ENCODE data around the gene ABCG1. TPM values are rescaled to one million over a fixed set of nuclear protein-coding genes. Genes with fewer than 3 reads are reported as not detected.

The ABCG1 gene
- total RNA-seq, 4 donors from 2014 or later: 33.0 to 68.5 (median 40.8) TPM

- TF ChIP-seq, protein P1, sequence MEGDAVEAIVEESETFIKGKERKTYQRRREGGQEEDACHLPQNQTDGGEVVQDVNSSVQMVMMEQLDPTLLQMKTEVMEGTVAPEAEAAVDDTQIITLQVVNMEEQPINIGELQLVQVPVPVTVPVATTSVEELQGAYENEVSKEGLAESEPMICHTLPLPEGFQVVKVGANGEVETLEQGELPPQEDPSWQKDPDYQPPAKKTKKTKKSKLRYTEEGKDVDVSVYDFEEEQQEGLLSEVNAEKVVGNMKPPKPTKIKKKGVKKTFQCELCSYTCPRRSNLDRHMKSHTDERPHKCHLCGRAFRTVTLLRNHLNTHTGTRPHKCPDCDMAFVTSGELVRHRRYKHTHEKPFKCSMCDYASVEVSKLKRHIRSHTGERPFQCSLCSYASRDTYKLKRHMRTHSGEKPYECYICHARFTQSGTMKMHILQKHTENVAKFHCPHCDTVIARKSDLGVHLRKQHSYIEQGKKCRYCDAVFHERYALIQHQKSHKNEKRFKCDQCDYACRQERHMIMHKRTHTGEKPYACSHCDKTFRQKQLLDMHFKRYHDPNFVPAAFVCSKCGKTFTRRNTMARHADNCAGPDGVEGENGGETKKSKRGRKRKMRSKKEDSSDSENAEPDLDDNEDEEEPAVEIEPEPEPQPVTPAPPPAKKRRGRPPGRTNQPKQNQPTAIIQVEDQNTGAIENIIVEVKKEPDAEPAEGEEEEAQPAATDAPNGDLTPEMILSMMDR (IDR thresholded peaks at IDR 0.05): no peak
- no peak for TF ChIP-seq POLR2A (IDR thresholded peaks at IDR 0.05)
- no peaks in the 10 kb centered on the region for H3K9me3 ChIP-seq
- H3K36me3 ChIP-seq: peaks cover 0 to 4% (median 0%) of the 10 kb centered on the region in 3 donors
- H3K4me1 ChIP-seq: no peaks in the 10 kb centered on the region
- no peak overlapping the region for H3K4me3 ChIP-seq
- H3K27ac ChIP-seq: peak overlapping the region in 1 of 4 donors; percentile 4
- no peaks in the 10 kb centered on the region for H3K27me3 ChIP-seq
- DNase-seq: peak in 1 of 3 donors; percentile 48
Observed at GRCh38 chr21:42301371-42302075, 82.6 kb downstream of the ABCG1 start.

- DNase-seq: peak in 1 of 3 donors; percentile 40
- no peak for TF ChIP-seq POLR2A (IDR thresholded peaks at IDR 0.05)
- TF ChIP-seq, protein P1 (IDR thresholded peaks at IDR 0.05): no peak
- Histone ChIP-seq H3K4me3 (no peak overlapping the region), H3K9me3 (no peaks in the 10 kb centered on the region), H3K27ac (no peak overlapping the region), H3K4me1 (no peaks in the 10 kb centered on the region), H3K36me3 (peaks cover 0 to 4% (median 0%) of the 10 kb centered on the region in 3 donors), H3K27me3 (no peaks in the 10 kb centered on the region)
Observed at GRCh38 chr21:42302076-42302650, 83.2 kb downstream of the ABCG1 start.

DNA sequence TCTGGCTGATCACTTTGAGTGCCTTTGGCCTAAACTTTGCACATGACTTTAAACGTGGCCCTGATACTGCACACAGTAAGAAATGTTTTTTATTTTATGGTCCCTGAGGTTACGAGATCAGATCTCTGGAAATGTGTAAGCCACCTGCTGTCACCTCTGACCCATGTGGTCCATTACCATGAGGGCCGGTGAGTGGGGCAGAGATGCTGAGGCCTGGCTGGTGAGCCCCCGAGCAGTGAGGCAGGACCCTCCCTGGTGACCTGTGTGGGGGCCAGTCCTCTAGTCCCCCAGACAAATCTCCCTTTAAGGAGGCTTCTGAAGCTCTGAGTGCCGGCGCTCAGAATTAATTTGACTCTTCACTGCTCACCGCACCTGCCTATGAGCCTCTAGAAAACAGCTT, 83.9 kb downstream of the ABCG1 start:
- Histone ChIP-seq H3K36me3 (no peaks in the 10 kb centered on the region), H3K27ac (no peak overlapping the region), H3K4me3 (no peak overlapping the region), H3K9me3 (no peaks in the 10 kb centered on the region), H3K4me1 (no peaks in the 10 kb centered on the region), H3K27me3 (no peaks in the 10 kb centered on the region)
- TF ChIP-seq, protein P1 (IDR thresholded peaks at IDR 0.05): no peak
- no peak for TF ChIP-seq POLR2A (IDR thresholded peaks at IDR 0.05)
- peak in 1 of 3 donors; percentile 22 for DNase-seq

DNA sequence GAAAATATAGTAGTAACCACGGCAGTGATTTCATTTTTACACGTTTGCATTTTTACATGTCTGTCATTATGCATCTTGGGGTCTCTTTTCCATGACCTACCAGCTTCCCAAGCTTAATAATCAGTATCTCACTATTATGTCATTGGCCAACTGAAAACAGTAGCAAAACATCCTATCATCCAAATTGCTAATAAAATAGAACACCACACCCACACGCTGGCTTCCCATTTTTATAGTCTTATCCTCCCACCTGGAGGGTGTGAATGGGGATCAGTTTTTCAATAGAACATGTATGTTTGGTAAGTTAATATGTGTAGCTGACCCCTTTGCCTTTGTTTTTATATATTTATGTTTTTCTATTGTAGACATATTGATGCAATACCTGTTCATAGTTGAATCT, 84.5 kb downstream of the ABCG1 start:
- no peaks in the 10 kb centered on the region for H3K9me3 ChIP-seq
- no peak overlapping the region for H3K4me3 ChIP-seq
- H3K27me3 ChIP-seq: no peaks in the 10 kb centered on the region
- H3K27ac ChIP-seq: no peak overlapping the region
- no peak for TF ChIP-seq POLR2A (IDR thresholded peaks at IDR 0.05)
- TF ChIP-seq, protein P1 (IDR thresholded peaks at IDR 0.05): no peak
- H3K4me1 ChIP-seq: no peaks in the 10 kb centered on the region
- no peaks in the 10 kb centered on the region for H3K36me3 ChIP-seq
- no peak for DNase-seq

DNA sequence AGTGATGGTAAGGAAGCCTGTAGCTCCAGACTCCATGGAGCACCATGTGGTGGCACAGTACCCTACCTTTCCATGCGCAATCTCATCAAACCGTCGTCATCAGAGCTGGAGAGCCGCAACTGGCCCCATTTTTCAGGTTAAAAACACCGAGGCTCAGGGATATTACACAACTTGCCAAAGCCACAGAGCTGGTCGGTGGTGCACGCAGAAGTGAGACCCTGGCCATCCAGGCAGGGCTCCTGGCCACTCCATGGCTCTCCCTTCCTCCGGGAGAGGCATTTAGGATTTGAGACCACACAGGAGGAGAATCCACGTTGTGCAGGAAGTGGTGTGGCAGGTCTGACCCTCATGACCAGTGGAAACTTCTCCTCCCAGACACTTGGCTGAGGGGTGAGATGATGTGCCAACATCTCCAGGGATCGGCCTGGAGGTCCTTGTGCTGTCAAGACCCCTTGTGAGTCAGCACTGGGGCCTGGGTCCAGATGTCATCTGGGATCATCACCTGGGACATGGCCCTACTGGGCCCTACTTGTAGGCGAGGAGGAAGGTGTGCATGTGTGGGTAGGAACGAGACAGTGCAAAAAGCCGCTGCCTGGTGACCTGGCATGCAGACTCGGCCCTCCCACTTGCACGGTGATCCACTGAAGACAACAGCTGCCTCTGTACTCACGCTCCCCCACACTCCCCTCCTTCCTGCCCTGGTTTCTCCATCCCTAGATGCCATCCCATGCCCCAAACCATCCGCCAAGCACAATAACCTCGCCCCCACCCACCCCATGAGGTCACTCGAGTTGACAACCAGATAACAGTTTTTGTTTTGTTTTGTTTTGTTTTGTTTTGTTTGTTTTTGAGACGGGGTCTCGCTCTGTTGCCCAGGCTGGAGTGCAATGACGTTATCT, 85.9 kb downstream of the ABCG1 start:
- H3K27me3 ChIP-seq: no peaks in the 10 kb centered on the region
- peak in 2 of 3 donors; percentile 39 to 47 for DNase-seq
- no peaks in the 10 kb centered on the region for H3K36me3 ChIP-seq
- H3K27ac ChIP-seq: no peak overlapping the region
- H3K9me3 ChIP-seq: no peaks in the 10 kb centered on the region
- TF ChIP-seq POLR2A (IDR thresholded peaks at IDR 0.05): no peak
- TF ChIP-seq, protein P1 (IDR thresholded peaks at IDR 0.05): no peak
- no peak overlapping the region for H3K4me3 ChIP-seq
- peaks cover 0 to 6% (median 3%) of the 10 kb centered on the region in 4 donors for H3K4me1 ChIP-seq

Data from Peyer's patch (tissue), 4 donors.